H1 (cell line): ENCODE results near the gene IFTAP. TPM values are rescaled to one million over a fixed set of nuclear protein-coding genes. Genes with fewer than 3 reads are reported as not detected.

Experiments
- CTCF ChIA-PET: fragments of 300-600 bp; sonication (Branson Sonifier 250); formaldehyde crosslinking; loops from one replicate; lab custom pipeline; 2021; ENCODE audit not compliant: partially characterized antibody; lab: Charles Lee
- POLR2A ChIA-PET: fragments of 300-600 bp; sonication (Branson Sonifier 250); formaldehyde crosslinking; loops from one replicate; lab custom pipeline; 2021; ENCODE audit warnings: inconsistent platforms; ENCODE audit not compliant: partially characterized antibody; lab: Charles Lee
- DNase-seq, 2 experiments: peaks; one replicate each; pipeline versions ENCODE4 v3.0.0 to v3.0.0-alpha.2; 2010 to 2022; ENCODE audit warnings: low spot score in 2 of 2, low read depth in 1 of 2, mixed read lengths in 1 of 2
- FAIRE-seq: peaks from 2 replicates; lab custom pipeline; 2011; peaks lifted over from hg19 to GRCh38; lab: Jason Lieb, UNC
- H2AFZ ChIP-seq: 2 replicates; pipeline ENCODE4 v1.8.1; 2012; ENCODE audit warnings: low read length, inconsistent platforms
- H2AK5ac ChIP-seq: 2 replicates; pipeline ENCODE4 v1.6.1; 2013; ENCODE audit warnings: low read depth, low read length
- H2BK120ac ChIP-seq: replicated peaks from 2 replicates; pipeline ENCODE3; 2013; ENCODE audit warnings: low read depth, low read length, inconsistent platforms
- H2BK12ac ChIP-seq: 2 replicates; pipeline ENCODE4 v1.6.1; 2013; ENCODE audit warnings: low read depth, low read length
- H2BK15ac ChIP-seq: 2 replicates; pipeline ENCODE4 v1.6.1; 2013; ENCODE audit warnings: low read length
- H2BK20ac ChIP-seq: 2 replicates; pipeline ENCODE4 v1.6.1; 2013; ENCODE audit warnings: low read length
- H2BK5ac ChIP-seq: 2 replicates; pipeline ENCODE4 v1.6.1; 2013; ENCODE audit warnings: low read depth, low read length
- H3K14ac ChIP-seq: 2 replicates; pipeline ENCODE4 v1.6.1; 2013; ENCODE audit warnings: inconsistent platforms; ENCODE audit not compliant: insufficient read length
- H3K18ac ChIP-seq: 2 replicates; pipeline ENCODE4 v1.6.1; 2013; ENCODE audit warnings: low read length; ENCODE audit errors: extremely low read depth
- H3K23ac ChIP-seq: 2 replicates; pipeline ENCODE4 v1.6.1; 2013; ENCODE audit warnings: inconsistent platforms; ENCODE audit not compliant: insufficient read length
- H3K23me2 ChIP-seq: 2 replicates; pipeline ENCODE4 v1.6.1; 2013; ENCODE audit warnings: low read depth, low read length
- H3K27ac ChIP-seq: 2 replicates; pipeline ENCODE4 v1.6.1; 2011; ENCODE audit warnings: low read depth, low read length, inconsistent platforms
- H3K27me3 ChIP-seq, 4 experiments: replicated peaks in 1 of 4; 1 replicate in 1 of 4; 2 replicates in 3 of 4; pipeline versions ENCODE4 v1.6.1 to v1.8.1; 2011 to 2013; ENCODE audit warnings: low read length in 3 of 4, mild to moderate bottlenecking in 3 of 4, inconsistent platforms in 2 of 4, mixed read lengths in 2 of 4, moderate library complexity in 1 of 4; ENCODE audit not compliant: control insufficient read depth in 3 of 4, insufficient read depth in 3 of 4; ENCODE audit errors: extremely low read depth in 1 of 4
- H3K36me3 ChIP-seq, 4 experiments: 2 replicates each; pipeline versions ENCODE4 v1.6.1 to v1.8.1; 2011 to 2013; ENCODE audit warnings: mild to moderate bottlenecking in 4 of 4, low read length in 3 of 4, moderate library complexity in 2 of 4, control low read depth in 1 of 4, inconsistent platforms in 1 of 4; ENCODE audit not compliant: insufficient read depth in 4 of 4, control insufficient read depth in 2 of 4
- H3K4ac ChIP-seq: replicated peaks from 2 replicates; pipeline ENCODE3; 2013; ENCODE audit warnings: low read length, low read depth, mixed read lengths, inconsistent platforms; ENCODE audit not compliant: insufficient read length
- H3K4me1 ChIP-seq, 4 experiments: replicated peaks in 1 of 4; 1 replicate in 1 of 4; 2 replicates in 3 of 4; pipeline versions ENCODE4 v1.6.1 to v1.8.1; 2011 to 2013; ENCODE audit warnings: low read length in 3 of 4, inconsistent platforms in 2 of 4, mixed read lengths in 1 of 4; ENCODE audit not compliant: insufficient read depth in 4 of 4, control insufficient read depth in 3 of 4
- H3K4me2 ChIP-seq, 2 experiments: 2 replicates each; pipeline versions ENCODE4 v1.6.1 to v1.8.1; 2011 to 2013; ENCODE audit warnings: low read depth in 2 of 2, low read length in 2 of 2, control low read depth in 1 of 2, inconsistent platforms in 1 of 2, mild to moderate bottlenecking in 1 of 2; ENCODE audit not compliant: insufficient read depth in 1 of 2
- H3K4me3 ChIP-seq, 4 experiments: fragments of 200-600, 300-600 bp in 1 of 4; sonication (generic), shearing (Covaris generic), sonication (Bioruptor Twin) in 1 of 4; 2 replicates each; pipeline versions ENCODE4 v1.5.1 to v1.8.1; 2011 to 2016; ENCODE audit warnings: low read length in 4 of 4, low read depth in 3 of 4, control low read depth in 2 of 4, inconsistent platforms in 2 of 4, mild to moderate bottlenecking in 2 of 4, mixed read lengths in 1 of 4, moderate library complexity in 1 of 4; ENCODE audit not compliant: insufficient read depth in 2 of 4; ENCODE audit errors: extremely low read depth in 1 of 4
- H3K56ac ChIP-seq: replicated peaks from 2 replicates; pipeline ENCODE3; 2013; ENCODE audit warnings: low read depth, mild to moderate bottlenecking, mixed read lengths, low read length, inconsistent platforms; ENCODE audit not compliant: insufficient read length
- H3K79me1 ChIP-seq: 2 replicates; pipeline ENCODE4 v1.6.1; 2013; ENCODE audit warnings: low read depth, low read length, control low read depth
- H3K79me2 ChIP-seq, 2 experiments: 2 replicates each; pipeline versions ENCODE4 v1.6.1 to v1.8.1; 2012 to 2013; ENCODE audit warnings: low read length in 2 of 2, mild to moderate bottlenecking in 2 of 2, inconsistent platforms in 1 of 2; ENCODE audit not compliant: insufficient read depth in 2 of 2, control insufficient read depth in 1 of 2
- H3K9ac ChIP-seq, 4 experiments: replicated peaks in 1 of 4; 1 replicate in 1 of 4; 2 replicates in 3 of 4; pipeline versions ENCODE4 v1.6.1 to v1.8.1; 2011 to 2013; ENCODE audit warnings: low read depth in 3 of 4, low read length in 3 of 4, control low read depth in 2 of 4, mild to moderate bottlenecking in 2 of 4, moderate library complexity in 2 of 4, inconsistent platforms in 1 of 4; ENCODE audit errors: extremely low read depth in 1 of 4
- H3K9me3 ChIP-seq, 2 experiments: 2 replicates each; pipeline versions ENCODE4 v1.6.1 to v1.8.1; 2012 to 2013; ENCODE audit warnings: mild to moderate bottlenecking in 2 of 2, moderate library complexity in 2 of 2, control low read depth in 1 of 2, inconsistent platforms in 1 of 2, low read depth in 1 of 2, low read length in 1 of 2, mixed read lengths in 1 of 2; ENCODE audit not compliant: insufficient read depth in 2 of 2
- H4K20me1 ChIP-seq, 2 experiments: replicated peaks in 1 of 2; 2 replicates each; pipeline versions ENCODE3 to v1.8.1; 2011 to 2013; ENCODE audit warnings: inconsistent platforms in 2 of 2, low read length in 2 of 2, mild to moderate bottlenecking in 1 of 2; ENCODE audit not compliant: insufficient read depth in 2 of 2, control insufficient read depth in 1 of 2
- H4K5ac ChIP-seq: 2 replicates; pipeline ENCODE4 v1.6.1; 2013; ENCODE audit warnings: low read length, low read depth, mixed read lengths, inconsistent platforms; ENCODE audit not compliant: insufficient read length
- H4K8ac ChIP-seq: 2 replicates; pipeline ENCODE4 v1.8.0; 2013; ENCODE audit warnings: mild to moderate bottlenecking, moderate library complexity, low read length, inconsistent platforms; ENCODE audit not compliant: insufficient read depth; ENCODE audit errors: extremely low read depth
- H4K91ac ChIP-seq: replicated peaks from 2 replicates; pipeline ENCODE3; 2013; ENCODE audit warnings: low read length, mixed read lengths, inconsistent platforms; ENCODE audit not compliant: insufficient read length
- CREB1 ChIP-seq: IDR thresholded peaks from 2 replicates; pipeline ENCODE4 v1.6.1; 2012; ENCODE audit warnings: inconsistent platforms
- RFX5 ChIP-seq: IDR thresholded peaks from 2 replicates; pipeline ENCODE4 v1.6.1; 2011; ENCODE audit warnings: low read depth, low read length, improper control_type of control experiment, borderline replicate concordance
- SIN3A ChIP-seq, 2 experiments: IDR thresholded peaks in 1 of 2; conservative IDR thresholded peaks in 1 of 2; 2 replicates each; pipeline ENCODE4 v1.6.1; 2011 to 2012; ENCODE audit warnings: low read length in 2 of 2, improper control_type of control experiment in 1 of 2, low read depth in 1 of 2, mild to moderate bottlenecking in 1 of 2
- SP1 ChIP-seq: IDR thresholded peaks from 2 replicates; pipeline ENCODE4 v1.6.1; 2011; ENCODE audit warnings: low read depth, low read length
- TEAD4 ChIP-seq: IDR thresholded peaks from 2 replicates; pipeline ENCODE4 v1.6.1; 2012; ENCODE audit warnings: low read depth, low read length, inconsistent platforms, mixed read lengths
- WGBS, 2 experiments: shearing (Covaris generic) in 1 of 2; methylation state at CpG; one replicate each; pipeline versions ENCODE4 v1.1.6 to v1.1.7; 2013 to 2015; ENCODE audit warnings: low lambda C conversion rate in 2 of 2, mixed read lengths in 2 of 2, inconsistent platforms in 1 of 2, low coverage in 1 of 2, missing lambda C conversion rate in 1 of 2; ENCODE audit not compliant: insufficient replicate concordance in 2 of 2, insufficient coverage in 1 of 2, insufficient read length in 1 of 2; ENCODE audit errors: extremely low coverage in 1 of 2, missing lambda C conversion rate in 1 of 2; 5-methylcytosine and 5-hydroxymethylcytosine counted together
- polyA plus RNA-seq, 7 experiments: library from polyadenylated mRNA; depleted of rRNA in 3 of 7; stranded (reverse) in 5 of 7; unstranded in 2 of 7; fragments of >200 nt in 5 of 7; fragments of 200-250 nt in 2 of 7; gene quantifications; 1 replicate in 5 of 7; 2 replicates in 1 of 7; 4 replicates in 1 of 7; pipeline versions ENCODE4 v1.2.1 to v1.2.3, GENCODE V29; 2011 to 2013; ENCODE audit warnings: missing spikeins in 2 of 7, mixed read lengths in 2 of 7
- total RNA-seq: library from RNA; stranded (reverse); fragmentation: NEBNext Ultra II Directional; extraction: Animal tissue kit (Norgen Biotek cat#: 25700); gene quantifications from 2 replicates; pipeline ENCODE4 v1.2.1, GENCODE V29; 2021
- TF ChIP-seq, protein P1 (sequence below): IDR thresholded peaks from 2 replicates; pipeline ENCODE4 v1.6.1; 2012; ENCODE audit warnings: low read length, inconsistent platforms

IFTAP gene
- total and polyA plus RNA-seq, 2 of the 8 experiments (the other 6 are each of a cell fraction or from before 2014, with no cell fraction given), result 21.2 to 23.9 TPM

DNA sequence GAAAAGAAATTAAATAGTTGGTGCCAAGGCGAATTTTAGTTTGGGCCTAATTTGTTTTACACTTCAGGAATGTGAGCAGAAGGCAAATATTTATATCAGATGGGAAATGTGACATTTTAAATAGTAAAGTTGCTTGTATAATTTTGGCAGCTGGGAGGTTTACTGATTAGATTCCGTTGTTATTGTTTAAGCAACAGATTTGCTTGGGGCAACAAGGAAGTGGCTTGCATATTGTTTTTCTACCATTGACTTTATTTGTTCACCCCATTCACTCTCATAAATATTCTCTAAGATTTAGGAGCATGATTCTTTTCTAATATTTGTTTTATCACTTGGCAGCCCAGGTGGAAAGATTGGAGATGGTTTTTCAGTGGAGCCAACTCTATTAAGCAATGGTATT lies 44.3 kb downstream of the IFTAP start:
- Histone ChIP-seq H4K5ac (no peak overlapping the region), H3K23ac (no peak overlapping the region), H2BK5ac (no peak overlapping the region), H3K27me3 (no peaks in the 10 kb centered on the region), H3K79me1 (no peaks in the 10 kb centered on the region), H3K18ac (no peak overlapping the region), H4K91ac (no peak overlapping the region), H3K4me3 (no peak overlapping the region), H3K4me1 (no peaks in the 10 kb centered on the region), H3K9me3 (no peaks in the 10 kb centered on the region), H3K4ac (no peak overlapping the region), H2AK5ac (no peak overlapping the region), H3K14ac (no peak overlapping the region), H2AFZ (no peak overlapping the region), H2BK12ac (no peak overlapping the region), H2BK20ac (no peak overlapping the region), H3K4me2 (no peak overlapping the region), H4K8ac (no peak overlapping the region), H2BK120ac (no peak overlapping the region), H3K27ac (no peak overlapping the region), H3K56ac (no peak overlapping the region), H2BK15ac (no peak overlapping the region), H4K20me1 (no peaks in the 10 kb centered on the region), H3K9ac (no peak overlapping the region), H3K23me2 (no peaks in the 10 kb centered on the region), H3K36me3 (no peaks in the 10 kb centered on the region), H3K79me2 (no peaks in the 10 kb centered on the region)
- 92% methylated on average over 2 of the region's 2 CpGs; no CpG with 5 or more reads in 1 of the 2 experiments for WGBS, 2 experiments
- no peak for DNase-seq
- ChIA-PET POLR2A (no interaction called here), CTCF (interaction anchor here (0.6 to 1.8 kb wide), 3 partner anchors 15 to 252 kb away, joined by 3 to 4 read pairs (median 3); no protein-coding TSS in a partner anchor)
- FAIRE-seq, result no peak
- no peak for TF ChIP-seq SP1
- TF ChIP-seq SIN3A (conservative IDR thresholded peaks at IDR 0.05 in 1 of 2, IDR thresholded peaks at IDR 0.05 in 1 of 2; ENCODE audit: low read depth in 1 of 2, low read length in 2 of 2), result no peak
- TF ChIP-seq TEAD4, result no peak
- no peak for TF ChIP-seq CREB1
- no peak for TF ChIP-seq RFX5
- TF ChIP-seq, protein P1, sequence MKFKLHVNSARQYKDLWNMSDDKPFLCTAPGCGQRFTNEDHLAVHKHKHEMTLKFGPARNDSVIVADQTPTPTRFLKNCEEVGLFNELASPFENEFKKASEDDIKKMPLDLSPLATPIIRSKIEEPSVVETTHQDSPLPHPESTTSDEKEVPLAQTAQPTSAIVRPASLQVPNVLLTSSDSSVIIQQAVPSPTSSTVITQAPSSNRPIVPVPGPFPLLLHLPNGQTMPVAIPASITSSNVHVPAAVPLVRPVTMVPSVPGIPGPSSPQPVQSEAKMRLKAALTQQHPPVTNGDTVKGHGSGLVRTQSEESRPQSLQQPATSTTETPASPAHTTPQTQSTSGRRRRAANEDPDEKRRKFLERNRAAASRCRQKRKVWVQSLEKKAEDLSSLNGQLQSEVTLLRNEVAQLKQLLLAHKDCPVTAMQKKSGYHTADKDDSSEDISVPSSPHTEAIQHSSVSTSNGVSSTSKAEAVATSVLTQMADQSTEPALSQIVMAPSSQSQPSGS, result no peak
